Neural crest cell (in vitro differentiated cells): ENCODE data around the gene TH. TPM values are rescaled to one million over a fixed set of nuclear protein-coding genes. Genes with fewer than 3 reads are reported as not detected.

Source experiments
- DNase-seq: peaks from one replicate; pipeline ENCODE4 v3.0.0; 2021; ENCODE audit warnings: low read depth, mixed read lengths, low spot score
- H3K27ac Mint-ChIP-seq: one replicate; pipeline ENCODE4 v1.8.0; 2021; ENCODE audit warnings: mild to moderate bottlenecking, mixed read lengths; ENCODE audit not compliant: unreplicated experiment
- H3K27me3 Mint-ChIP-seq: 2 replicates; pipeline ENCODE4 v1.8.0; 2021; ENCODE audit warnings: low read depth, mild to moderate bottlenecking, mixed read lengths
- H3K36me3 Mint-ChIP-seq: 2 replicates; pipeline ENCODE4 v1.8.0; 2021; ENCODE audit warnings: low read depth, mild to moderate bottlenecking, mixed read lengths
- H3K4me1 Mint-ChIP-seq: 2 replicates; pipeline ENCODE4 v1.8.0; 2021; ENCODE audit warnings: mixed read lengths
- H3K4me3 Mint-ChIP-seq: one replicate; pipeline ENCODE4 v1.8.0; 2021; ENCODE audit warnings: mild to moderate bottlenecking, mixed read lengths
- H3K9me3 Mint-ChIP-seq: 2 replicates; pipeline ENCODE4 v1.8.0; 2021; ENCODE audit warnings: mixed read lengths
- total RNA-seq: library from RNA; stranded (reverse); gene quantifications from 2 replicates; pipeline ENCODE4 v1.2.1, GENCODE V29; 2021
- TF ChIP-seq, protein P1 (sequence below): fragments of 200-600 bp; sonication (generic); conservative IDR thresholded peaks from 2 replicates; pipeline ENCODE4 v1.5.0; 2021; ENCODE audit warnings: antibody characterized with exemption, mild to moderate bottlenecking

TH gene
- total RNA-seq, 1 donor from 2014 or later = 0.61 TPM

GRCh38 chr11:2202071-2202899 is 30.7 kb upstream of the TH start:
- Mint-ChIP-seq H3K27me3 (no peaks in the 10 kb centered on the region), H3K4me1 (no peaks in the 10 kb centered on the region), H3K27ac (no peak overlapping the region), H3K36me3 (no peaks in the 10 kb centered on the region), H3K4me3 (no peak overlapping the region), H3K9me3 (peaks cover 3% of the 10 kb centered on the region)
- DNase-seq = no peak
- TF ChIP-seq, protein P1, sequence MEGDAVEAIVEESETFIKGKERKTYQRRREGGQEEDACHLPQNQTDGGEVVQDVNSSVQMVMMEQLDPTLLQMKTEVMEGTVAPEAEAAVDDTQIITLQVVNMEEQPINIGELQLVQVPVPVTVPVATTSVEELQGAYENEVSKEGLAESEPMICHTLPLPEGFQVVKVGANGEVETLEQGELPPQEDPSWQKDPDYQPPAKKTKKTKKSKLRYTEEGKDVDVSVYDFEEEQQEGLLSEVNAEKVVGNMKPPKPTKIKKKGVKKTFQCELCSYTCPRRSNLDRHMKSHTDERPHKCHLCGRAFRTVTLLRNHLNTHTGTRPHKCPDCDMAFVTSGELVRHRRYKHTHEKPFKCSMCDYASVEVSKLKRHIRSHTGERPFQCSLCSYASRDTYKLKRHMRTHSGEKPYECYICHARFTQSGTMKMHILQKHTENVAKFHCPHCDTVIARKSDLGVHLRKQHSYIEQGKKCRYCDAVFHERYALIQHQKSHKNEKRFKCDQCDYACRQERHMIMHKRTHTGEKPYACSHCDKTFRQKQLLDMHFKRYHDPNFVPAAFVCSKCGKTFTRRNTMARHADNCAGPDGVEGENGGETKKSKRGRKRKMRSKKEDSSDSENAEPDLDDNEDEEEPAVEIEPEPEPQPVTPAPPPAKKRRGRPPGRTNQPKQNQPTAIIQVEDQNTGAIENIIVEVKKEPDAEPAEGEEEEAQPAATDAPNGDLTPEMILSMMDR = no peak

DNA sequence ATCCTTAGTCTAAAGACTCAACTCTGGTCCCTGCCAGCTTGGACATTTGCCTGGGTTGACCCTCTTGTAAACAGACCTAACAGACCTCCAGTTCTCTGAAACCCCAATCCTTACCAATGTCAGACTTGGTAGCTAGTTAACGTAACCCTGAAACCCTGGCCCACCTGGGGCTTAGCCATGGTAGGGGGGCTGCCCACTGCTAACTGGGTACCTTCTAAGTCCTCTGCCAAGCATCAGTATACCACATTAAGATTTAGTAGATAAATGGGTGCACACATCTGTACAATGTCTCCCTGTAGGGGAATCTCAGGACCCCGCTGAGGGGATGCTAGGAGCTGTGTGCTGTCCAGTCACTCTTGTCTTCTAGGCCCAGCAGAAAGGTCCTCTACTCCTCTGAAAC is 29.9 kb upstream of the TH start:
- H3K9me3 Mint-ChIP-seq = peaks cover 3% of the 10 kb centered on the region
- TF ChIP-seq, protein P1 = no peak
- DNase-seq = no peak

GRCh38 chr11:2200957-2201519 is 29.4 kb upstream of the TH start:
- TF ChIP-seq, protein P1 = no peak
- H3K27me3 Mint-ChIP-seq = peaks cover 10% of the 10 kb centered on the region
- peaks cover 3% of the 10 kb centered on the region for H3K9me3 Mint-ChIP-seq
- no peak overlapping the region for H3K27ac Mint-ChIP-seq
- no peaks in the 10 kb centered on the region for H3K36me3 Mint-ChIP-seq
- H3K4me1 Mint-ChIP-seq = peaks cover 9% of the 10 kb centered on the region
- no peak overlapping the region for H3K4me3 Mint-ChIP-seq
- DNase-seq = no peak

More for the DNA sequence above, 29.9 kb upstream of the TH start:
- Mint-ChIP-seq H3K36me3 (no peaks in the 10 kb centered on the region), H3K27ac (no peak overlapping the region), H3K4me3 (no peak overlapping the region), H3K4me1 (peaks cover 5% of the 10 kb centered on the region), H3K27me3 (peaks cover 6% of the 10 kb centered on the region)

GRCh38 chr11:2200536-2200935 is 28.9 kb upstream of the TH start:
- Mint-ChIP-seq H3K36me3 (no peaks in the 10 kb centered on the region), H3K27ac (no peak overlapping the region), H3K9me3 (peaks cover 3% of the 10 kb centered on the region), H3K4me1 (peaks cover 10% of the 10 kb centered on the region), H3K27me3 (peaks cover 12% of the 10 kb centered on the region), H3K4me3 (no peak overlapping the region)
- TF ChIP-seq, protein P1 = no peak
- DNase-seq = no peak

DNA sequence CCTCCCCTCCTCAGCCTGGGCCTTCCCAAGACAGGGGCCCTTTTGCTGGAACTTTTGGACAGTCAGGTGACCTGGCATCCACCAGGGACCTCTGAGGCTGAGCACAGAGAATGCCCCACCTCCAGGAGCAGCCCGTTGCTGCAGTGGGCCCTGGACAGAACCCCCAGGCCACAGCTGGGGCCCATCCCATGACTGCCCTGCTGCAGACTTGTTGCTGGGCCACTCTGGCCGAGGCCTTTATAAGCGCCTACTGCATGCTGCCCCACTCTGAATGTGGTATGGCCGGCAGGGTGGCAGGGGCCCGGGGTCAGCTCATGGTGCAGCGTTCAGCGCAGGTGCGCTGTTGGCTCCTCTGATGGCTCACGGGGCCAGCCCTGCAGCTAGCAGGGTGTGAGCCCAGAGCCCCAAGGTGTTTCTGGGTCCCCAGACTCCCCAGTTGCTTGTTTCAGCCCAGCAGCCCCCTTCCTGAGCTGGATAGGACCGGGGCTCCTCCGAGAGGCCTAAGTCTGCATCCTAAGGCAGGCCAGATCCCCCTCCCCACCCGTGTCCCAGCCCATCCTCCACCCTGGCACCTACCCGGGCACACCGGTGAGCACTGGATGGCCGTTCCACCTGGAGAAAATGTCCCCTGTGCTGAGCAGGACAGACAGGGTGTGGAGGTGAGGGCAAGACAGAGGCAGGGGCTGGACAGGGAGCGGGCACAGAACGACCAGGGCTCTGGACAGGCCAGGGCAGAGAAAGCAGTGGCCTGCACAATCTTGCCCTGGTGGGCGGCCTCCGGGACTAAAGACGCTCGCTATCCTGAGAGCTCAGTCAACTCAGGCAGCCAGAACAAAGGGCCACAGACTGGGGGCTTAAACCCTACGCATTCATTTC is 28.1 kb upstream of the TH start:
- TF ChIP-seq, protein P1 = no peak

More for the DNA sequence above, 28.1 kb upstream of the TH start:
- Mint-ChIP-seq H3K9me3 (peaks cover 3% of the 10 kb centered on the region), H3K4me3 (no peak overlapping the region), H3K27ac (no peak overlapping the region), H3K27me3 (peaks cover 12% of the 10 kb centered on the region), H3K4me1 (peaks cover 10% of the 10 kb centered on the region), H3K36me3 (no peaks in the 10 kb centered on the region)
- no peak for DNase-seq
